Measurements from ENCODE around the gene ZNF772.

ZNF772 gene

DNA sequence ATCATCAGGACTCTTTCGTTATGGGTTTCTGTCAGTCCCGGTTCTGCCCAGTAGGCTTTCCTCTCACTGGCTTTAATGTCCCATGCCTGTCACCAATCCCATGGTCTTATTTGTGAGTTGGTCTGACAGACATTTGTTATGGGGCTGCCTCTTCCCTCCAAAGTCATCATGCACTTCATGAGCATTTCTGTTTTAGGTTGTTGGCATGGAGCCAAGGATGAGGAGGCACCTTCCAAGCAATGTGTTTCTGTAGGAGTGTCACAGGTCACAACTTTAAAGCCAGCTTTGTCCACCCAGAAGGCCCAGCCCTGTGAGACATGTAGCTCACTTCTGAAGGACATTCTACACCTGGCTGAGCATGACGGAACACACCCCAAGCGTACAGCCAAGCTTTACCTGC lies 57.9 kb downstream of the ZNF772 start:
- Histone ChIP-seq H2AFZ (ENCODE audit: low read depth, low read length) (no peak overlapping the region), H4K20me1 (ENCODE audit: insufficient read depth, low read length) (no peaks in the 10 kb centered on the region), H3K4me1 (ENCODE audit: low read length) (no peaks in the 10 kb centered on the region), H3K4me2 (ENCODE audit: low read length) (no peak overlapping the region), H3K27ac (ENCODE audit: low read length) (no peak overlapping the region), H3K9me3 (ENCODE audit: insufficient read depth, low read length) (no peaks in the 10 kb centered on the region), H3K79me2 (ENCODE audit: low read length) (0 out of 2 replicates have a peak, but pooled peaks cover 10% of the 10 kb centered on the region), H3K27me3 (ENCODE audit: low read depth, low read length) (no peaks in the 10 kb centered on the region), H3K9ac (ENCODE audit: low read length) (no peak overlapping the region), H3K4me3 (ENCODE audit: low read length) (no peak overlapping the region), H3K36me3 (replicated peaks; ENCODE audit: low read depth, low read length) (peaks cover 27% of the 10 kb centered on the region)
- no peak for TF ChIP-seq EZH2phosphoT487 (IDR thresholded peaks at IDR 0.05; ENCODE audit: low read depth)
- no peak for TF ChIP-seq CTCF (IDR thresholded peaks at IDR 0.05; ENCODE audit: low read depth, low read length)

All from OCI-LY3 (cell line).